HEK293 (cell line): Measurements from ENCODE around the gene SERINC4.

ENCODE experiments used
- CTCF ChIA-PET: fragments of 350-600 bp; formaldehyde crosslinking; extraction: SDS; loops from one replicate; lab custom pipeline; 2021; ENCODE audit warnings: antibody characterized with exemption; lab: Yijun Ruan, JAX
- POLR2A ChIA-PET: fragments of 300-600 bp; formaldehyde crosslinking; extraction: SDS; loops from one replicate; lab custom pipeline; 2020; ENCODE audit warnings: antibody characterized with exemption, inconsistent platforms; lab: Yijun Ruan, JAX
- H3K27ac ChIP-seq: fragments of 200-500 bp; sonication (Bioruptor generic); 2 replicates; pipeline ENCODE4 v1.5.1; 2014; ENCODE audit warnings: low read depth, low read length, control low read depth, inconsistent platforms; ENCODE audit errors: extremely low read depth
- H3K36me3 ChIP-seq, 2 experiments: fragments of 200-500 bp in 1 of 2; sonication (Bioruptor generic) in 1 of 2; 1 replicate in 1 of 2; 2 replicates in 1 of 2; pipeline ENCODE4 v1.5.1; 2014 to 2017; ENCODE audit warnings: inconsistent platforms in 2 of 2, low read length in 2 of 2; ENCODE audit not compliant: control insufficient read depth in 2 of 2, insufficient read depth in 1 of 2
- H3K4me1 ChIP-seq: fragments of 200-500 bp; sonication (Bioruptor generic); 2 replicates; pipeline ENCODE4 v1.5.1; 2014; ENCODE audit warnings: mild to moderate bottlenecking, low read length, inconsistent platforms; ENCODE audit not compliant: control insufficient read depth, insufficient read depth
- H3K4me3 ChIP-seq: 2 replicates; pipeline ENCODE4 v1.5.1; 2011; ENCODE audit warnings: low read depth, mild to moderate bottlenecking, control low read depth, low read length, moderate library complexity
- H3K9me3 ChIP-seq: fragments of 200-500 bp; sonication (Bioruptor generic); 2 replicates; pipeline ENCODE4 v1.5.1; 2014; ENCODE audit warnings: low read depth, low read length, inconsistent platforms; ENCODE audit not compliant: control insufficient read depth, insufficient read depth
- EGR2 ChIP-seq: fragments of 450-650 bp; formaldehyde crosslinking; IDR thresholded peaks from 2 replicates; pipeline ENCODE4 v1.5.1; 2016; ENCODE audit warnings: low read depth, missing biosample characterization, missing genetic modification characterization
- HOXA7 ChIP-seq: sonication (generic); formaldehyde crosslinking; IDR thresholded peaks from 2 replicates; pipeline ENCODE4 v1.8.1; 2022; ENCODE audit warnings: missing genetic modification reagents, borderline replicate concordance
- KLF16 ChIP-seq: fragments of 450-650 bp; formaldehyde crosslinking; IDR thresholded peaks from 2 replicates; pipeline ENCODE4 v1.5.1; 2017; ENCODE audit warnings: missing biosample characterization, missing genetic modification characterization
- REPIN1 ChIP-seq: fragments of 450-650 bp; formaldehyde crosslinking; IDR thresholded peaks from 2 replicates; pipeline ENCODE4 v1.5.1; 2017; ENCODE audit warnings: missing biosample characterization, missing genetic modification characterization, low read depth
- SCRT2 ChIP-seq: fragments of 450-650 bp; formaldehyde crosslinking; IDR thresholded peaks from 2 replicates; pipeline ENCODE4 v1.5.1; 2016; ENCODE audit warnings: missing biosample characterization, missing genetic modification characterization
- SP7 ChIP-seq: fragments of 450-650 bp; formaldehyde crosslinking; IDR thresholded peaks from 2 replicates; pipeline ENCODE4 v1.5.1; 2016; ENCODE audit warnings: missing biosample characterization, missing genetic modification characterization
- YY1 ChIP-seq: fragments of 450-650 bp; formaldehyde crosslinking; IDR thresholded peaks from 2 replicates; pipeline ENCODE4 v1.5.1; 2018; ENCODE audit warnings: missing biosample characterization, missing genetic modification characterization
- ZBTB20 ChIP-seq: fragments of 450-650 bp; formaldehyde crosslinking; IDR thresholded peaks from 2 replicates; pipeline ENCODE4 v1.5.1; 2016; ENCODE audit warnings: missing biosample characterization, missing genetic modification characterization
- ZNF16 ChIP-seq: fragments of 450-650 bp; formaldehyde crosslinking; IDR thresholded peaks from 2 replicates; pipeline ENCODE4 v1.5.1; 2016; ENCODE audit warnings: low read depth, missing biosample characterization, missing genetic modification characterization
- ZNF24 ChIP-seq: fragments of 450-650 bp; formaldehyde crosslinking; IDR thresholded peaks from 2 replicates; pipeline ENCODE4 v1.5.1; 2016; ENCODE audit warnings: missing biosample characterization, missing genetic modification characterization
- ZNF335 ChIP-seq: fragments of 450-650 bp; formaldehyde crosslinking; conservative IDR thresholded peaks from 2 replicates; pipeline ENCODE4 v1.5.1; 2016; ENCODE audit warnings: missing biosample characterization, missing genetic modification characterization
- ZNF354C ChIP-seq: fragments of 450-650 bp; formaldehyde crosslinking; IDR thresholded peaks from 2 replicates; pipeline ENCODE4 v1.5.1; 2016; ENCODE audit warnings: missing biosample characterization, missing genetic modification characterization, low read depth, borderline replicate concordance
- ZNF366 ChIP-seq: fragments of 450-650 bp; formaldehyde crosslinking; conservative IDR thresholded peaks from 2 replicates; pipeline ENCODE4 v1.5.1; 2016; ENCODE audit warnings: missing biosample characterization, missing genetic modification characterization
- ZNF530 ChIP-seq: fragments of 450-650 bp; formaldehyde crosslinking; IDR thresholded peaks from 2 replicates; pipeline ENCODE4 v1.5.1; 2016; ENCODE audit warnings: low read depth, missing biosample characterization, missing genetic modification characterization
- ZNF670 ChIP-seq: fragments of 450-650 bp; formaldehyde crosslinking; IDR thresholded peaks from 2 replicates; pipeline ENCODE4 v1.5.1; 2016; ENCODE audit warnings: missing biosample characterization, missing genetic modification characterization, low read depth
- ZSCAN30 ChIP-seq: fragments of 450-650 bp; IDR thresholded peaks from 2 replicates; pipeline ENCODE4 v1.5.1; 2018; ENCODE audit warnings: missing biosample characterization, mild to moderate bottlenecking, missing genetic modification characterization, moderate library complexity
- TF ChIP-seq, protein P1 (sequence below): fragments of 450-650 bp; formaldehyde crosslinking; conservative IDR thresholded peaks from 2 replicates; pipeline ENCODE4 v1.5.1; 2016; ENCODE audit warnings: low read depth, missing biosample characterization, missing genetic modification characterization
- TF ChIP-seq, protein P2 (sequence below): IDR thresholded peaks from 2 replicates; pipeline ENCODE4 v1.6.1; 2011; ENCODE audit warnings: mild to moderate bottlenecking, low read depth, low read length, borderline replicate concordance
- TF ChIP-seq, protein P3 (sequence below): fragments of 450-650 bp; formaldehyde crosslinking; IDR thresholded peaks from 2 replicates; pipeline ENCODE4 v1.5.1; 2016; ENCODE audit warnings: missing biosample characterization, missing genetic modification characterization, low read depth
- TF ChIP-seq, protein P4 (sequence below): fragments of 450-650 bp; formaldehyde crosslinking; IDR thresholded peaks from 2 replicates; pipeline ENCODE4 v1.5.1; 2016; ENCODE audit warnings: missing biosample characterization, missing genetic modification characterization
- TF ChIP-seq, protein P5 (sequence below): fragments of 450-650 bp; formaldehyde crosslinking; IDR thresholded peaks from 2 replicates; pipeline ENCODE4 v1.5.1; 2016; ENCODE audit warnings: missing biosample characterization, missing genetic modification characterization
- TF ChIP-seq, protein P6 (sequence below): fragments of 450-650 bp; formaldehyde crosslinking; IDR thresholded peaks from 2 replicates; pipeline ENCODE4 v1.5.1; 2016; ENCODE audit warnings: missing biosample characterization, missing genetic modification characterization

Gene SERINC4

DNA sequence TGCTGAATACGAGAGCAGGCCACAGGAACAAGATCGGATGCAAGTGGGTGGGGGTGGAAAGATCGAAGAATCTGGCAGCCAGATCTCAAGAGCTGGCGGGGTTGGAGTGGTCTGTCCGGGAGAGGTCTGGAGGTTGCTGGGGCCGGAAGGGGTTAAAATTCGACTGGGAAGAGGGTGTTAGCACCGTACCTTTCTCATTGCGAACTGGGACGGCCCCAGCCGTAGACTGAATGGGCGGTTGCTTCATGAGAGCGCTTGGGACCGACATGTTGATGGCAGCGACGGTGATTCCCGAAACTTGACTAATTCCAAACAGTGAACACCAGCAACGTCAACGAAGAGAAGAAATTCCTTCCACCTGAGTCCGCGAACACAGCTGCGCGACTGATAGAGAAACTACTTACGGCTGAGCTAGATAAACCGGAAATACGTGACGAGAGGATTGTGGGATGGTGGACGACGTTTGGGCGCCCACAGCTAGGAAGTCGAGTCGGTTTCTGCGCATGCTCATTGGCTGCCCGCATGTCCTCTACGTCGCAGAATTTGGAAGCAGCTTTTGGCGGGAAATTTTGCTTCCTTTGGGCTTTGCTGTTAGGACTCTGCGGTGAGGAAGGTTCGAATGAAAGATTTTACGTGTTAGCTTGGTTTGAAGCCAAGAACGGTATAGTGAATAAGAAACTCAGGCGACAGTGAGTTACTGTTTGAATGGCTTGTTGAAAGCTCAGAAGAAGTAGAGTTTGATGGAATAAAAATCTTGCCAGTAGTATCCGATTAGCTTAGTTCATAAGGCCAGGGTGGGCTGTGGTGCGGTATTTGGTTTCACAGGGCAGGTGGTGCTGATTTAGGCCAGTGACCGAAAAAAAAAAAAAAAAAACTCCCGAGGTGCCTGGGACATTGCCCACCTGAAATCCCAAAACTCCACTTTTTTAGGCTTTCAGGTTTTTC is 24.6 kb upstream of the SERINC4 start, which contains the start of gene MFAP1:
Gene MFAP1 (minus strand): TSS at position 389 of the 945 bp plus-strand sequence. CDS start 121 bp downstream, at position 268.
- H3K9me3 ChIP-seq, result no peaks in the 10 kb centered on the region
- H3K27ac ChIP-seq, result peak within 1 kb of the TSS; percentile 78
- ChIA-PET POLR2A (interaction anchor here (0.5 to 2.0 kb wide), 11 partner anchors 13 to 602 kb away, joined by 3 to 12 read pairs (median 3); partner anchors contain the start of genes CTDSPL2, ELL3, HYPK and SERF2), CTCF (interaction anchor here (1.2 kb wide), 1 partner anchor 22 kb away, joined by 3 read pairs; no protein-coding TSS in a partner anchor)
- H3K36me3 ChIP-seq, result peaks cover 9 to 25% of the 10 kb centered on the region in 2 experiments; a peak in 2 of 3 replicates
- peak within 1 kb of the TSS; percentile 74 for H3K4me3 ChIP-seq
- 0 out of 2 replicates have a peak, but pooled peaks cover 4% of the 10 kb centered on the region for H3K4me1 ChIP-seq
- peak; percentile 28; the same call in 1 of the 2 replicates for TF ChIP-seq ZSCAN30 (tag by site-specific recombination)
- 0 out of 2 replicates have a peak, but pooled peaks have one; percentile 18 for TF ChIP-seq ZBTB20 (tag by site-specific recombination)
- no peak for TF ChIP-seq EGR2 (tag by site-specific recombination)
- peak; percentile 89 for TF ChIP-seq ZNF335 (tag by site-specific recombination)
- no peak for TF ChIP-seq ZNF354C (tag by site-specific recombination)
- TF ChIP-seq, protein P1, sequence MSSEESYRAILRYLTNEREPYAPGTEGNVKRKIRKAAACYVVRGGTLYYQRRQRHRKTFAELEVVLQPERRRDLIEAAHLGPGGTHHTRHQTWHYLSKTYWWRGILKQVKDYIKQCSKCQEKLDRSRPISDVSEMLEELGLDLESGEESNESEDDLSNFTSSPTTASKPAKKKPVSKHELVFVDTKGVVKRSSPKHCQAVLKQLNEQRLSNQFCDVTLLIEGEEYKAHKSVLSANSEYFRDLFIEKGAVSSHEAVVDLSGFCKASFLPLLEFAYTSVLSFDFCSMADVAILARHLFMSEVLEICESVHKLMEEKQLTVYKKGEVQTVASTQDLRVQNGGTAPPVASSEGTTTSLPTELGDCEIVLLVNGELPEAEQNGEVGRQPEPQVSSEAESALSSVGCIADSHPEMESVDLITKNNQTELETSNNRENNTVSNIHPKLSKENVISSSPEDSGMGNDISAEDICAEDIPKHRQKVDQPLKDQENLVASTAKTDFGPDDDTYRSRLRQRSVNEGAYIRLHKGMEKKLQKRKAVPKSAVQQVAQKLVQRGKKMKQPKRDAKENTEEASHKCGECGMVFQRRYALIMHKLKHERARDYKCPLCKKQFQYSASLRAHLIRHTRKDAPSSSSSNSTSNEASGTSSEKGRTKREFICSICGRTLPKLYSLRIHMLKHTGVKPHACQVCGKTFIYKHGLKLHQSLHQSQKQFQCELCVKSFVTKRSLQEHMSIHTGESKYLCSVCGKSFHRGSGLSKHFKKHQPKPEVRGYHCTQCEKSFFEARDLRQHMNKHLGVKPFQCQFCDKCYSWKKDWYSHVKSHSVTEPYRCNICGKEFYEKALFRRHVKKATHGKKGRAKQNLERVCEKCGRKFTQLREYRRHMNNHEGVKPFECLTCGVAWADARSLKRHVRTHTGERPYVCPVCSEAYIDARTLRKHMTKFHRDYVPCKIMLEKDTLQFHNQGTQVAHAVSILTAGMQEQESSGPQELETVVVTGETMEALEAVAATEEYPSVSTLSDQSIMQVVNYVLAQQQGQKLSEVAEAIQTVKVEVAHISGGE (tag by site-specific recombination), result peak; percentile 85
- TF ChIP-seq, protein P2, sequence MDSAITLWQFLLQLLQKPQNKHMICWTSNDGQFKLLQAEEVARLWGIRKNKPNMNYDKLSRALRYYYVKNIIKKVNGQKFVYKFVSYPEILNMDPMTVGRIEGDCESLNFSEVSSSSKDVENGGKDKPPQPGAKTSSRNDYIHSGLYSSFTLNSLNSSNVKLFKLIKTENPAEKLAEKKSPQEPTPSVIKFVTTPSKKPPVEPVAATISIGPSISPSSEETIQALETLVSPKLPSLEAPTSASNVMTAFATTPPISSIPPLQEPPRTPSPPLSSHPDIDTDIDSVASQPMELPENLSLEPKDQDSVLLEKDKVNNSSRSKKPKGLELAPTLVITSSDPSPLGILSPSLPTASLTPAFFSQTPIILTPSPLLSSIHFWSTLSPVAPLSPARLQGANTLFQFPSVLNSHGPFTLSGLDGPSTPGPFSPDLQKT, result no peak
- no peak for TF ChIP-seq SCRT2 (tag by site-specific recombination)
- TF ChIP-seq, protein P3, sequence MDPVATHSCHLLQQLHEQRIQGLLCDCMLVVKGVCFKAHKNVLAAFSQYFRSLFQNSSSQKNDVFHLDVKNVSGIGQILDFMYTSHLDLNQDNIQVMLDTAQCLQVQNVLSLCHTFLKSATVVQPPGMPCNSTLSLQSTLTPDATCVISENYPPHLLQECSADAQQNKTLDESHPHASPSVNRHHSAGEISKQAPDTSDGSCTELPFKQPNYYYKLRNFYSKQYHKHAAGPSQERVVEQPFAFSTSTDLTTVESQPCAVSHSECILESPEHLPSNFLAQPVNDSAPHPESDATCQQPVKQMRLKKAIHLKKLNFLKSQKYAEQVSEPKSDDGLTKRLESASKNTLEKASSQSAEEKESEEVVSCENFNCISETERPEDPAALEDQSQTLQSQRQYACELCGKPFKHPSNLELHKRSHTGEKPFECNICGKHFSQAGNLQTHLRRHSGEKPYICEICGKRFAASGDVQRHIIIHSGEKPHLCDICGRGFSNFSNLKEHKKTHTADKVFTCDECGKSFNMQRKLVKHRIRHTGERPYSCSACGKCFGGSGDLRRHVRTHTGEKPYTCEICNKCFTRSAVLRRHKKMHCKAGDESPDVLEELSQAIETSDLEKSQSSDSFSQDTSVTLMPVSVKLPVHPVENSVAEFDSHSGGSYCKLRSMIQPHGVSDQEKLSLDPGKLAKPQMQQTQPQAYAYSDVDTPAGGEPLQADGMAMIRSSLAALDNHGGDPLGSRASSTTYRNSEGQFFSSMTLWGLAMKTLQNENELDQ, result no peak
- no peak for TF ChIP-seq HOXA7 (CRISPR knock-in tag)
- TF ChIP-seq ZNF24, result peak; percentile 54; the same call in 1 of the 2 replicates
- TF ChIP-seq ZNF366 (tag by site-specific recombination), result peak; percentile 54; the same call in 1 of the 2 replicates
- TF ChIP-seq, protein P4, sequence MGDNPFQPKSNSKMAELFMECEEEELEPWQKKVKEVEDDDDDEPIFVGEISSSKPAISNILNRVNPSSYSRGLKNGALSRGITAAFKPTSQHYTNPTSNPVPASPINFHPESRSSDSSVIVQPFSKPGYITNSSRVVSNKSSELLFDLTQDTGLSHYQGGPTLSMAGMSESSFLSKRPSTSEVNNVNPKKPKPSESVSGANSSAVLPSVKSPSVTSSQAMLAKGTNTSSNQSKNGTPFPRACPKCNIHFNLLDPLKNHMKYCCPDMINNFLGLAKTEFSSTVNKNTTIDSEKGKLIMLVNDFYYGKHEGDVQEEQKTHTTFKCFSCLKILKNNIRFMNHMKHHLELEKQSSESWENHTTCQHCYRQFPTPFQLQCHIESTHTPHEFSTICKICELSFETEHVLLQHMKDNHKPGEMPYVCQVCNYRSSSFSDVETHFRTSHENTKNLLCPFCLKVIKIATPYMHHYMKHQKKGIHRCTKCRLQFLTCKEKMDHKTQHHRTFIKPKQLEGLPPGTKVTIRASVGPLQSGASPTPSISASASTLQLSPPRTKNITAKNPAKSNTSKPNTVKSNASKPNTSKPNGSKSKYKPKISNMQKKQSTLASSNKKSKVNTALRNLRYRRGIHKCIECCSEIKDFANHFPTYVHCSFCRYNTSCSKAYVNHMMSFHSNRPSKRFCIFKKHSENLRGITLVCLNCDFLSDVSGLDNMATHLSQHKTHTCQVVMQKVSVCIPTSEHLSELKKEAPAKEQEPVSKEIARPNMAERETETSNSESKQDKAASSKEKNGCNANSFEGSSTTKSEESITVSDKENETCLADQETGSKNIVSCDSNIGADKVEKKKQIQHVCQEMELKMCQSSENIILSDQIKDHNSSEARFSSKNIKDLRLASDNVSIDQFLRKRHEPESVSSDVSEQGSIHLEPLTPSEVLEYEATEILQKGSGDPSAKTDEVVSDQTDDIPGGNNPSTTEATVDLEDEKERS, result no peak
- TF ChIP-seq REPIN1 (tag by site-specific recombination), result no peak
- TF ChIP-seq YY1 (tag by site-specific recombination), result peak; percentile 27; the same call in 1 of the 2 replicates
- TF ChIP-seq SP7 (tag by site-specific recombination), result peak; percentile 62
- no peak for TF ChIP-seq ZNF670 (tag by site-specific recombination)
- TF ChIP-seq, protein P5, sequence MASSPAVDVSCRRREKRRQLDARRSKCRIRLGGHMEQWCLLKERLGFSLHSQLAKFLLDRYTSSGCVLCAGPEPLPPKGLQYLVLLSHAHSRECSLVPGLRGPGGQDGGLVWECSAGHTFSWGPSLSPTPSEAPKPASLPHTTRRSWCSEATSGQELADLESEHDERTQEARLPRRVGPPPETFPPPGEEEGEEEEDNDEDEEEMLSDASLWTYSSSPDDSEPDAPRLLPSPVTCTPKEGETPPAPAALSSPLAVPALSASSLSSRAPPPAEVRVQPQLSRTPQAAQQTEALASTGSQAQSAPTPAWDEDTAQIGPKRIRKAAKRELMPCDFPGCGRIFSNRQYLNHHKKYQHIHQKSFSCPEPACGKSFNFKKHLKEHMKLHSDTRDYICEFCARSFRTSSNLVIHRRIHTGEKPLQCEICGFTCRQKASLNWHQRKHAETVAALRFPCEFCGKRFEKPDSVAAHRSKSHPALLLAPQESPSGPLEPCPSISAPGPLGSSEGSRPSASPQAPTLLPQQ (tag by site-specific recombination), result peak; percentile 45; the same call in 1 of the 2 replicates
- no peak for TF ChIP-seq ZNF16 (tag by site-specific recombination)
- no peak for TF ChIP-seq KLF16
- TF ChIP-seq ZNF530 (tag by site-specific recombination), result no peak
- TF ChIP-seq, protein P6, sequence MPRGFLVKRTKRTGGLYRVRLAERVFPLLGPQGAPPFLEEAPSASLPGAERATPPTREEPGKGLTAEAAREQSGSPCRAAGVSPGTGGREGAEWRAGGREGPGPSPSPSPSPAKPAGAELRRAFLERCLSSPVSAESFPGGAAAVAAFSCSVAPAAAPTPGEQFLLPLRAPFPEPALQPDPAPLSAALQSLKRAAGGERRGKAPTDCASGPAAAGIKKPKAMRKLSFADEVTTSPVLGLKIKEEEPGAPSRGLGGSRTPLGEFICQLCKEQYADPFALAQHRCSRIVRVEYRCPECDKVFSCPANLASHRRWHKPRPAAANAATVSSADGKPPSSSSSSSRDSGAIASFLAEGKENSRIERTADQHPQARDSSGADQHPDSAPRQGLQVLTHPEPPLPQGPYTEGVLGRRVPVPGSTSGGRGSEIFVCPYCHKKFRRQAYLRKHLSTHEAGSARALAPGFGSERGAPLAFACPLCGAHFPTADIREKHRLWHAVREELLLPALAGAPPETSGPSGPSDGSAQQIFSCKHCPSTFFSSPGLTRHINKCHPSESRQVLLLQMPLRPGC (tag by site-specific recombination), result 0 out of 2 replicates have a peak, but pooled peaks have one; percentile 33
